ENCODE measurements around the gene ZBTB20.
A peak's percentile ranks its signal among the peaks of the same experiment; 100 is the strongest.

ZBTB20 gene

GRCh38 chr3:114356066-114356465 lies 791.0 kb downstream of the ZBTB20 start:
- 0 out of 2 replicates have a peak overlapping the region, but pooled peaks have one; percentile 1 for H3K4me2 ChIP-seq (ENCODE audit: low read length)
- H3K4me3 ChIP-seq (ENCODE audit: low read length), result no peak overlapping the region
- no peak overlapping the region for H3K27ac ChIP-seq (ENCODE audit: low read length)

DNA sequence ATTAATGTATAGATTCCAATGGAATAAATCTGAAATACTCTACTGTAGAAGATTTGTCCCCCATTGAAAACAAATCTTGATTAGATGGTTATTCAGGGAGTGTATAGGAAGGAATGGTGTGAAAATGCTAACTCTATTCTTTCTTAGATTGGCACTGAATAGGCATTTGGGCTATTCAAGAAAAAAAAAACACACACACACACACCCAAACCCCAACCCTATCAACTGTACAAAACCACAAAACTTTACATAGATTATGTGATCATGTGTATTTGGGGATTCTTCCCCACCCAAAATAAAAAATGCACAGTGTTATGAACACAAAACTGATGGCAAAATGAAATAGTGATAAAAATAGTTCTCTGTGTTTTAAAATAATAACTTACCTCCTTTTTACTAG lies 791.4 kb downstream of the ZBTB20 start:
- H4K20me1 ChIP-seq (ENCODE audit: insufficient read depth, low read length), result no peaks in the 10 kb centered on the region
- no peak overlapping the region for H2AFZ ChIP-seq (ENCODE audit: low read depth, low read length)
- no peak overlapping the region for H3K9ac ChIP-seq (ENCODE audit: low read length)
- H3K27me3 ChIP-seq (ENCODE audit: low read depth, low read length), result no peaks in the 10 kb centered on the region
- TF ChIP-seq EZH2phosphoT487 (IDR thresholded peaks at IDR 0.05; ENCODE audit: low read depth), result no peak
- H3K79me2 ChIP-seq (ENCODE audit: low read length), result no peaks in the 10 kb centered on the region
- peaks cover 18% of the 10 kb centered on the region for H3K4me1 ChIP-seq (ENCODE audit: low read length)
- no peak overlapping the region for H3K4me2 ChIP-seq (ENCODE audit: low read length)
- H3K36me3 ChIP-seq (replicated peaks; ENCODE audit: low read depth, low read length), result no peaks in the 10 kb centered on the region
- H3K4me3 ChIP-seq (ENCODE audit: low read length), result no peak overlapping the region
- H3K27ac ChIP-seq (ENCODE audit: low read length), result no peak overlapping the region
- H3K9me3 ChIP-seq (ENCODE audit: insufficient read depth, low read length), result no peaks in the 10 kb centered on the region

More at GRCh38 chr3:114356066-114356465, 791.0 kb downstream of the ZBTB20 start:
- no peak for TF ChIP-seq EZH2phosphoT487 (IDR thresholded peaks at IDR 0.05; ENCODE audit: low read depth)
- TF ChIP-seq, protein P1, sequence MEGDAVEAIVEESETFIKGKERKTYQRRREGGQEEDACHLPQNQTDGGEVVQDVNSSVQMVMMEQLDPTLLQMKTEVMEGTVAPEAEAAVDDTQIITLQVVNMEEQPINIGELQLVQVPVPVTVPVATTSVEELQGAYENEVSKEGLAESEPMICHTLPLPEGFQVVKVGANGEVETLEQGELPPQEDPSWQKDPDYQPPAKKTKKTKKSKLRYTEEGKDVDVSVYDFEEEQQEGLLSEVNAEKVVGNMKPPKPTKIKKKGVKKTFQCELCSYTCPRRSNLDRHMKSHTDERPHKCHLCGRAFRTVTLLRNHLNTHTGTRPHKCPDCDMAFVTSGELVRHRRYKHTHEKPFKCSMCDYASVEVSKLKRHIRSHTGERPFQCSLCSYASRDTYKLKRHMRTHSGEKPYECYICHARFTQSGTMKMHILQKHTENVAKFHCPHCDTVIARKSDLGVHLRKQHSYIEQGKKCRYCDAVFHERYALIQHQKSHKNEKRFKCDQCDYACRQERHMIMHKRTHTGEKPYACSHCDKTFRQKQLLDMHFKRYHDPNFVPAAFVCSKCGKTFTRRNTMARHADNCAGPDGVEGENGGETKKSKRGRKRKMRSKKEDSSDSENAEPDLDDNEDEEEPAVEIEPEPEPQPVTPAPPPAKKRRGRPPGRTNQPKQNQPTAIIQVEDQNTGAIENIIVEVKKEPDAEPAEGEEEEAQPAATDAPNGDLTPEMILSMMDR (IDR thresholded peaks at IDR 0.05; ENCODE audit: low read depth, low read length), result no peak
- Histone ChIP-seq H3K4me1 (ENCODE audit: low read length) (peaks cover 18% of the 10 kb centered on the region), H3K27me3 (ENCODE audit: low read depth, low read length) (no peaks in the 10 kb centered on the region), H4K20me1 (ENCODE audit: insufficient read depth, low read length) (no peaks in the 10 kb centered on the region), H2AFZ (ENCODE audit: low read depth, low read length) (no peak overlapping the region), H3K79me2 (ENCODE audit: low read length) (no peaks in the 10 kb centered on the region), H3K36me3 (replicated peaks; ENCODE audit: low read depth, low read length) (no peaks in the 10 kb centered on the region), H3K9ac (ENCODE audit: low read length) (no peak overlapping the region), H3K9me3 (ENCODE audit: insufficient read depth, low read length) (no peaks in the 10 kb centered on the region)

GRCh38 chr3:114351822-114352145 lies 795.3 kb downstream of the ZBTB20 start:
- peaks cover 11% of the 10 kb centered on the region for H3K4me1 ChIP-seq (ENCODE audit: low read length)
- TF ChIP-seq, protein P1 (IDR thresholded peaks at IDR 0.05; ENCODE audit: low read depth, low read length), result no peak
- TF ChIP-seq EZH2phosphoT487 (IDR thresholded peaks at IDR 0.05; ENCODE audit: low read depth), result no peak
- no peak overlapping the region for H2AFZ ChIP-seq (ENCODE audit: low read depth, low read length)
- H3K4me2 ChIP-seq (ENCODE audit: low read length), result no peak overlapping the region
- no peaks in the 10 kb centered on the region for H3K27me3 ChIP-seq (ENCODE audit: low read depth, low read length)
- no peak overlapping the region for H3K9ac ChIP-seq (ENCODE audit: low read length)
- no peaks in the 10 kb centered on the region for H3K9me3 ChIP-seq (ENCODE audit: insufficient read depth, low read length)
- no peak overlapping the region for H3K4me3 ChIP-seq (ENCODE audit: low read length)
- H3K79me2 ChIP-seq (ENCODE audit: low read length), result no peaks in the 10 kb centered on the region
- no peaks in the 10 kb centered on the region for H4K20me1 ChIP-seq (ENCODE audit: insufficient read depth, low read length)
- no peak overlapping the region for H3K27ac ChIP-seq (ENCODE audit: low read length)
- no peaks in the 10 kb centered on the region for H3K36me3 ChIP-seq (replicated peaks; ENCODE audit: low read depth, low read length)

GRCh38 chr3:114351123-114351821 lies 795.8 kb downstream of the ZBTB20 start:
- Histone ChIP-seq H3K27me3 (ENCODE audit: low read depth, low read length) (no peaks in the 10 kb centered on the region), H3K36me3 (replicated peaks; ENCODE audit: low read depth, low read length) (no peaks in the 10 kb centered on the region), H2AFZ (ENCODE audit: low read depth, low read length) (no peak overlapping the region), H3K27ac (ENCODE audit: low read length) (no peak overlapping the region), H3K9me3 (ENCODE audit: insufficient read depth, low read length) (no peaks in the 10 kb centered on the region), H3K4me2 (ENCODE audit: low read length) (no peak overlapping the region), H3K4me1 (ENCODE audit: low read length) (peaks cover 6% of the 10 kb centered on the region), H3K79me2 (ENCODE audit: low read length) (no peaks in the 10 kb centered on the region), H3K4me3 (ENCODE audit: low read length) (no peak overlapping the region), H3K9ac (ENCODE audit: low read length) (no peak overlapping the region), H4K20me1 (ENCODE audit: insufficient read depth, low read length) (no peaks in the 10 kb centered on the region)
- TF ChIP-seq, protein P1 (IDR thresholded peaks at IDR 0.05; ENCODE audit: low read depth, low read length), result no peak
- TF ChIP-seq EZH2phosphoT487 (IDR thresholded peaks at IDR 0.05; ENCODE audit: low read depth), result no peak

All from OCI-LY3 (cell line).